Upper lobe of right lung (tissue), 1 donor: ENCODE measurements around the gene PPEF1. TPM values are rescaled to one million over a fixed set of nuclear protein-coding genes. Genes with fewer than 3 reads are reported as not detected.
"Not testable (repeated sequence)": the region's sequence is repeated elsewhere in the genome, so short reads cannot be mapped to it uniquely, and the experiment has no call there.

Experiments used
- ATAC-seq: fragments of 200-7000 bp; cut with Tn5 transposase; one replicate; pipeline ENCODE4 v1.9.1; 2020; ENCODE audit warnings: mild to moderate bottlenecking, moderate library complexity
- DNase-seq: peaks from one replicate; pipeline ENCODE4 v3.0.0-alpha.2; 2020
- H3K27ac ChIP-seq: fragments of 200-600 bp; one replicate; pipeline ENCODE4 v1.8.0; 2022
- H3K27me3 ChIP-seq: fragments of 200-600 bp; one replicate; pipeline ENCODE4 v1.8.0; 2022; ENCODE audit warnings: mild to moderate bottlenecking
- H3K36me3 ChIP-seq: fragments of 200-600 bp; one replicate; pipeline ENCODE4 v1.8.0; 2022
- H3K4me1 ChIP-seq: fragments of 200-600 bp; one replicate; pipeline ENCODE4 v1.8.0; 2022
- H3K4me3 ChIP-seq: fragments of 200-600 bp; one replicate; pipeline ENCODE4 v1.8.0; 2022; ENCODE audit warnings: mild to moderate bottlenecking
- H3K9me3 ChIP-seq: fragments of 200-600 bp; one replicate; pipeline ENCODE4 v1.8.0; 2022
- CTCF ChIP-seq: fragments of 200-600 bp; IDR thresholded peaks from one replicate; pipeline ENCODE4 v1.8.0; 2022; ENCODE audit warnings: antibody characterized with exemption
- intact Hi-C: fragments of 100-400 bp; cut with DNase I; formaldehyde crosslinking; loops from one replicate; pipeline ENCODE4 v1.11.0; 2022
- total RNA-seq: library from RNA; stranded (reverse); fragmentation: NEBNext Ultra II Directional; extraction: Animal tissue kit (Norgen Biotek cat#: 25700); gene quantifications from one replicate; pipeline ENCODE4 v1.2.1, GENCODE V29; 2021
- donor health status: DM: no; HTN: yes; CAD: no; lungs with severe emphysema.

The PPEF1 gene
- total RNA-seq, 1 donor from 2014 or later = 1.1 TPM

GRCh38 chrX:18825375-18825774 is 117.9 kb downstream of the PPEF1 start:
- intact Hi-C loops = no loop called here
- no peak for TF ChIP-seq CTCF

GRCh38 chrX:18828832-18829404 is 121.5 kb downstream of the PPEF1 start:
- no peak for TF ChIP-seq CTCF
- ATAC-seq = no peak
- H3K27me3 ChIP-seq = no peaks in the 10 kb centered on the region

More at GRCh38 chrX:18825375-18825774, 117.9 kb downstream of the PPEF1 start:
- ATAC-seq = no peak
- no peak overlapping the region for H3K27ac ChIP-seq
- DNase-seq = no peak
- no peak overlapping the region for H3K4me3 ChIP-seq
- H3K9me3 ChIP-seq = no peaks in the 10 kb centered on the region
- H3K27me3 ChIP-seq = no peaks in the 10 kb centered on the region
- no peaks in the 10 kb centered on the region for H3K36me3 ChIP-seq
- H3K4me1 ChIP-seq = no peaks in the 10 kb centered on the region

GRCh38 chrX:18833071-18833731 is 125.8 kb downstream of the PPEF1 start:
- Histone ChIP-seq H3K4me3 (no peak overlapping the region), H3K9me3 (no peaks in the 10 kb centered on the region), H3K4me1 (no peaks in the 10 kb centered on the region), H3K36me3 (no peaks in the 10 kb centered on the region), H3K27ac (peak overlapping the region; percentile 30), H3K27me3 (no peaks in the 10 kb centered on the region)
- TF ChIP-seq CTCF = no peak
- intact Hi-C loops = no loop called here
- DNase-seq (no peak), ATAC-seq (peak; percentile 47)

More at GRCh38 chrX:18828832-18829404, 121.5 kb downstream of the PPEF1 start:
- DNase-seq = no peak
- intact Hi-C loops = no loop called here
- H3K36me3 ChIP-seq = no peaks in the 10 kb centered on the region
- no peak overlapping the region for H3K4me3 ChIP-seq
- no peaks in the 10 kb centered on the region for H3K9me3 ChIP-seq
- no peak overlapping the region for H3K27ac ChIP-seq
- H3K4me1 ChIP-seq = no peaks in the 10 kb centered on the region

- ATAC-seq, intact Hi-C loops, H3K36me3 ChIP-seq, H3K9me3 ChIP-seq, H3K4me1 ChIP-seq, DNase-seq, H3K27ac ChIP-seq, H3K4me3 ChIP-seq, H3K27me3 ChIP-seq: not testable (repeated sequence)
Measured at GRCh38 chrX:18847901-18848300, 140.5 kb downstream of the PPEF1 start.

- intact Hi-C loops = no loop called here
Measured at GRCh38 chrX:18855919-18856644, 148.6 kb downstream of the PPEF1 start.

More at GRCh38 chrX:18855919-18856644, 148.6 kb downstream of the PPEF1 start:
- H3K9me3 ChIP-seq = no peaks in the 10 kb centered on the region
- H3K4me3 ChIP-seq = no peak overlapping the region
- no peak overlapping the region for H3K27ac ChIP-seq
- TF ChIP-seq CTCF = no peak
- no peaks in the 10 kb centered on the region for H3K36me3 ChIP-seq
- H3K27me3 ChIP-seq = no peaks in the 10 kb centered on the region
- no peak for DNase-seq
- ATAC-seq = no peak
- H3K4me1 ChIP-seq = no peaks in the 10 kb centered on the region
